ENCODE measurements around the gene FOXD1. TPM values are rescaled to one million over a fixed set of nuclear protein-coding genes. Genes with fewer than 3 reads are reported as not detected.

The FOXD1 gene
- total RNA-seq, 2 donors from 2014 or later, result 0.78 TPM; not detected in 1

DNA sequence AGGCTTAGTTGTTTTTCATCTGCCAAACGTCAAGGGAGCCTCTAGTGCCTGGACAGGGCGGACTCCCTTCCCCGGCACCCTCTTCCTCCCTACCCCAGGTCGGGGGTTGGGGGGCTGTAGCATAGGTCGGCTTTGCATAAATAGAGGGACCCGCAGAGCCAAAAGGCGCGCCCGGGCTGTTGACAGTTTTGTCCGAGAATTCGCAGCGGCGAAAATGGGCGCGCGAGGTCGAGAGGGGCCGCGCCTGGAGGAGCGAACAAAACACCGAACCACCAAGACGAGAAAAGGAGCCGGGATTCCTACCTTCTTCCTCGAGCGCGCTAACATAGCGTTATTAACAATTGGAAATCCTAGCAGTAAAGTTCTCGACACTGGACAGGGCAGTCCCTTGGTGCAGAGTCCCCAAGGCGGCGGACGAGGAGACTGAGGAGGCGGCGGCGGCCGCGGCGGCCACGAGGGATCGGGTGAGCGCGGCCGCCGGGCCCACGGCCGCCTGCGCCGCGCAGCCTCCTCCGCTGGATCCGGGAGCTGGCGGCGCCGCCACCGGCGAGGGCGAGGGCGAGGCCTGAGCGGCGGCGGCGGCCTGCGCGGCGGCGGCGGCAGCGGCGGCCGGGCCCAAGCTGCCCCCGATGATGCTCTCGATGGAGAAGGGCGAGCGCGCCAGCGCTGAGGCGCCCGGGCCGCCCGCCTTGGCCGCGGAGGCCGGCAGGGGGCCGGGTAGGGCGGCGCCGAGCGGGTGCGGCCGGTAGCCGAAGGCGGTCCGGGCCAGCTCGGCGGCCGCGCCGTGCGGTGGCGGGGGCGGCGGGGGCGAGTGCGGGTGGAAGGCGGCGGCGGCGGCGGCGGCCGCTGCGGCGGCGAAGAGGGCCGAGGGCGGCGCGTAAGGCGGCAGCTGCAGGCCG lies 1.7 kb downstream of the FOXD1 start:
- ATAC-seq (peak; percentile 12 to 29), DNase-seq (ENCODE audit: low spot score in 2 of 2) (no peak)
- H3K9me3 Mint-ChIP-seq, result peaks cover 0 to 3% of the 10 kb centered on the region in 2 donors
- H3K27ac Mint-ChIP-seq, result peak overlapping the region in 1 of 2 donors; percentile 22
- H3K36me3 Mint-ChIP-seq, result peaks cover 0 to 41% of the 10 kb centered on the region in 2 donors

DNA sequence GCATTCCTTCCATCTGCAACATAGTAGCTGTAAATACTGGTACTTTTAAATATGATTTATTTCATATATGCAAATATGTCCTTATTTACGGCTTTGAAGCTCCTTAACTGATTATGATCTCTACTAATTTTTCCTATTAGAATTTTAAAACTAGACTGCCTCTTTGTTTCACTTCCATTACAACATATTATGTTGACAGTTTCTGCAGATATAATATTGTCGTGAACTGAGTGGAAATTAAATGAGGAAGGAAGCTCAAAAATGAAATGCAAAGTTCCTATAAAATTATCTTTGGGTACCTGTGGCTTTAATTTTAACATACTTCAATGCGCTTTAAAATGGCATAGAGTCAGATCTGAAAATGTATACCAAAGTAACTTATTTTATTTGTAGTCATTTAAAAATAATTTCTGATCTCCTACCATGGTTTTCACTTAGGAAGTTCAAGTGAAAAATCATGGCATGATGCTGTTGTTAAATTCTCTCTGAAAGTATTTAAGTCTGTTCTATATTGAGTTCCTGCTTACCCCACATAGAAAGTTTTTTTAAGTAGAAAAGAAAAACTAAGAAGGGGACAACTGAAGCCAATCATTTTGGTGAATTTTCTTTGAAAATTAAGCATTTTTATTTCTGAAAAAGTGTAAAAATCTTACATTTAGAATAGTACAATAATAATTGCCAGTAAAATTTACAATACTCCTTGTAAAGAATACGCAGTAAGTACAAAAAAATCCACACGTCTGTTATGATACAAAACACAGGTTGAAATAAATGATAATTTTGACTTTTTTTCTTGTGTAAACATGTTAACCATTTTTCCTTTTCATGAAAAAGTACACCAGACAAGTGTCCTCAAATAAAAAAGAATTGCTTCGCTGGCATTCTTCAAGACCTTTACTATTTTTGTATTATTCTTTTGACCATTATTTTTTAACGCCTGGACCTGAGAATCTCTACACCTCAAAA lies 2.6 kb downstream of the FOXD1 start:
- DNase-seq (ENCODE audit: low spot score in 2 of 2) (no peak), ATAC-seq (no peak)
- Mint-ChIP-seq H3K27ac (no peak overlapping the region), H3K36me3 (peaks cover 0 to 43% of the 10 kb centered on the region in 2 donors), H3K9me3 (peaks cover 0 to 3% of the 10 kb centered on the region in 2 donors)

DNA sequence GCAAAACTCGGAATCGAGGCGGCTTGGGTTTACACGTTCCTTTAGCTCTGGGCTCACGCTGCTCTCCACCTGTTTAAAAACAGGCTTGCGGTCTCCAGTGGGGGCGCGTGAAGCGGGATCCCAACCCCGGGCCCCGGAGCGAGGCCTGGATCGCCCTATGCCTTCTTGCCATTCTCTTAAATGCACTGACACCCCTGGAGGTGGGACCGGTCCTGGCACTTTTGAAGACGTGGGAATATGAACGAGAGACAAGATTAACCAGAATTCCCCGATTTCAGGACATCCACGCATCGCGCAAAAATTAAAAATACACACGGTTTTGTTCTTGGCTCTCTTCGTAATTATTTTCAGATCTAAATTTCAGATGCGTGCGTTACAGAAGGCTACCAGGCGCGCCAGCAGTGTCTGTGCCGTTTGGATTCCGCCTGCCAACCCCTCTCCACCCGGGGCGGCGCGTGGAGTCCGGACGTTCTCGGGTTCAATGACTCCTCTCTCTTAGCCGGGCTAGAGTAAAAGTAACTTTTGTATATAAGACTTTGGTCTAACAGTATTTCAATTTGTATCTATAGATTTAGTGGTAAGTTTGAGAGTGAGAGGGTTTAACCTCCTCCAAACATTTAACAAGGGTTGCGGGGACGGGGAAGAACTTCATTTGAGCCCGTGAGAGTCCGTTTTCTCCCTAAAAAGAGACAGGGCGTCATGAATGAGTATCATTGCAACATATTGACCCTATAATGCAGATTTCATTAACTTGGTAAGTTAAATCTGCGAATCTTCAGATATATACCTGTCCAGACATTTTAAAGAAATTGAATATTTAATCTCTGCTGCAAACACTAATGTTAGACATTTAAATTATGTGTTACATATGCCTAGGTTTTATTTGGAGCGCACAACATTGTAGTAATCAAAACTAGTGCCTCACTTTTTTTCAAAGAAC lies 3.8 kb downstream of the FOXD1 start:
- H3K36me3 Mint-ChIP-seq, result peaks cover 0 to 34% of the 10 kb centered on the region in 2 donors
- no peak for ATAC-seq
- DNase-seq (ENCODE audit: low spot score in 2 of 2), result no peak
- H3K27ac Mint-ChIP-seq, result no peak overlapping the region
- peaks cover 0 to 3% of the 10 kb centered on the region in 2 donors for H3K9me3 Mint-ChIP-seq

DNA sequence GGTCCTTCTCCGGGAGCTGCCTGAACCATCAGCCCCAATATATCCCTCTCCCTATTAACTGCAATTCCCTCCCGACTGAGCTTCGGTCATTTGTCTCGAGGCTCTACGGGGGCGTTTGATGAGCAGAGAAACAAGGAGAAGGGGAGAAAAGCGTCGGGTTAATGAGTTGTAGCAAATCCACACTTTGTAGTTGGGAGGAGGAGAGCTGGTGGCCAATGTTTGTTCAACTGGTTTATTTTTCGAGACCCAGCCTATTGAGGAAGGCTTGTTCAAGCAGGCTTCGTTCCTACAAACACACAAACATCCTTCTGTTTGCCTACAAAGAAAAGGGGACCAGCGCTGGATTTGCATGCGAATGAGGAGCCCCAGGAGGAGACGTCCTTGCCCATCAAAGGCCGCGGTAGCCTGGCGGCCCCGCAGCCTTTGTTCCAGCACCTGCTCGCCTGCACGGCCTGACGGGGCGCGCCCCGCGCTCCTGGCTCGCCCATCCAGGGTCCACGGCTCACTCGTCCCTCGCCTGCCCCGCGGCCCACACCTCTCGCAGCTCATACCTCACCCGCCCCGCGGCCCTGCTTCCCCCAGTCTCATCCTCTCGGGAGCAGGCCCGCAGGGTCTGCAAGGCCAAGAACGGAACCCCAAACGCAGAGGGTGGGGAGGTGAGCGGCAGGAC lies 4.6 kb downstream of the FOXD1 start:
- Mint-ChIP-seq H3K9me3 (peaks cover 0 to 3% of the 10 kb centered on the region in 2 donors), H3K36me3 (peaks cover 0 to 32% of the 10 kb centered on the region in 2 donors), H3K27ac (no peak overlapping the region)
- DNase-seq (ENCODE audit: low spot score in 2 of 2), result no peak
- no peak for ATAC-seq

DNA sequence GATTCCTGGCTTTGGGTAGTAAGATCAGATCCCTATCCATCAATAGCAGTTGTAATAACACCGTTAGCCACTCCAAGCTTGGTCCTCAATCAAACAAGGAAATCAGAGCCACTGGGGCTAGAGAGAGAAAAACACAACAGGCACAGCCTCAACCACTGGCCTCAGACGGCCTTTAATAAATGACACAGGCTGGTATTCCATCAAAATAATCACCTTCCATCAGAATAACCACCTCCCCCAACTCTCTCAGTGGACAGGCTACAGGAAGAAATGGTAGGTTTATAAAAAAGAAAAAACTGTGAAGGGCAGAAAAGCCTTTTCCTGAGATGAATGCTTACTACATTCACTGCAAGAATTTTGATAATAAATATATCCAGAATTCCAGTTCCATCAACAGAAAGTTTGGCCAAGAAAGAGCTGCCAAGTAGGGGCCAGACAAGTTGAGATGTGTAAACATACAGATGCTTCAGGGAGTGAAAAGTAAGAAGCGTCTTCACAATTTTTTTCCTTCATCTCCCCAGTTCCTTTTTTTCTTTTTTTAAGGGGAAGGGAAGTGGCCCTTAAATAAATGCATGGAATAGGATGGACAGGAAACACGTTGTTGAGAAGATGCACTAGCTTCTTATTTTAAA lies 5.5 kb downstream of the FOXD1 start:
- ATAC-seq (no peak), DNase-seq (ENCODE audit: low spot score in 2 of 2) (no peak)
- peaks cover 0 to 3% of the 10 kb centered on the region in 2 donors for H3K9me3 Mint-ChIP-seq
- H3K27ac Mint-ChIP-seq, result no peak overlapping the region
- peaks cover 0 to 33% of the 10 kb centered on the region in 2 donors for H3K36me3 Mint-ChIP-seq

DNA sequence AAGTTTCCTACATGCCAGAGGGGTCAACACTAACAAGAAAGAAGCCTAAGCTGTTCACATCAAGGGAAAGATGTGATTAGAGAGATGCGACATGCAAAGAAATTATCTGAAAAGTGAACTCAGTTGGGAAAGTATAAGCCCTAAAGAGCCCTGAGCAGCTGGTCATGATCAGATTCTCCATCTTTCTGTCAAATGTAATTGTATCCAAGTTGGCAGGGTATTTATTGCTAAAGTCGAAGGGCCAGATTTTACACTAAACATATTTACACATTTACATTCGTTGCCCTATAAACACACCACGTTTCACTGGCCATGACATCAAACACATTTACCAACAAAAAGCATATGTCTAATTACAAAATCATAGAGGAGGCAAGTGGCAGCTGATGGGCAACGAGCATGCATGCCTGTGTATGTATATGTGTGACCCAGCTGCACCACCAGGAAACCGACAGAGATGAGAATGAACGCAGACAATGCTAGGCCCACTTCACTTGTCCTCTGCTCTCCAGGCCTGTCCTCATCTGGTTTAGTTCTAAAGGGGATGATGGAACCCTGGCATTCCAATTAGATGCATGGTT lies 6.3 kb downstream of the FOXD1 start:
- no peak for ATAC-seq
- DNase-seq (ENCODE audit: low spot score in 2 of 2), result no peak
- H3K36me3 Mint-ChIP-seq, result peaks cover 0 to 33% of the 10 kb centered on the region in 2 donors
- H3K9me3 Mint-ChIP-seq, result peaks cover 0 to 3% of the 10 kb centered on the region in 2 donors
- no peak overlapping the region for H3K27ac Mint-ChIP-seq

DNA sequence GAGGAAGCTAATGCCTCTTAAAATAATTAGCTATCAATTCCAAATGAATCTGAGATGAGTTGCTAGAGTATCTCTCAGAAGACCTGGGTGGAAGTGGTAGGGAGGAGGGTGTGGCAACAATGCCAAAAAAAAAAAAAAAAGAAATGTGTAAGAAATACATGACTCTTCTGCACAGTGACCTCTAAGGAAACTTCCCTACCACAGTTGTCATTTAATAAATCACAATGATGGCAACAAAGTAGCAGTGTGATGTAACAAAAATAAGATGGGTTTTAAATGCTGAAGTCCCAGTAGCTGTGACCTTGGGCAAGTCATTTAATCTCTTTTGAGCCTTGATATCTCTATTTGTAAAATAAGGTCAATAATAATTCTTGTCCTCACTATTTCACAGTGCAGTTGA lies 7.2 kb downstream of the FOXD1 start:
- peaks cover 0 to 33% of the 10 kb centered on the region in 2 donors for H3K36me3 Mint-ChIP-seq
- H3K27ac Mint-ChIP-seq, result no peak overlapping the region
- ATAC-seq (no peak), DNase-seq (ENCODE audit: low spot score in 2 of 2) (no peak)
- H3K9me3 Mint-ChIP-seq, result peaks cover 0 to 3% of the 10 kb centered on the region in 2 donors

DNA sequence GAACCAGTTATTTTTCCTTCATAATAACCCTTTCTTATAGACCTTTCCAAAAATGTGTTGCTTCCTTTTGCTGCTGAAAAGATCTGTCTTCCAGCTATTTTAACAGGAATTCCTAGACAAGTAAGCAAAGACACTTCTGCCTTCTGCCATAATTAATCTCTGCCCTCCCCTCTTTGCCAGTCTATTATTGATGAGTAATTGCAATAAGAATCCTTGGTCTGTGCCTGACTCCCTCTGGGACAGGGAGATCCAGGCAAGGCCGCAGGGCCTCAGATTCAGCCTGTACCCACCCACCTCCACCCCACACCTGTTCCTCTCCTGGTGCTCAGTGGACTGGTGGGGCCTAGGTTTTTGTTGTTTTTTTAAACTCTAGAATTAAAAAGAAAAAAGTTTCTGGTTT lies 8.3 kb downstream of the FOXD1 start:
- no peak overlapping the region for H3K27ac Mint-ChIP-seq
- peaks cover 0 to 3% of the 10 kb centered on the region in 2 donors for H3K9me3 Mint-ChIP-seq
- H3K36me3 Mint-ChIP-seq, result peaks cover 5 to 43% of the 10 kb centered on the region in 2 donors
- no peak for ATAC-seq
- DNase-seq (ENCODE audit: low spot score in 2 of 2), result no peak

DNA sequence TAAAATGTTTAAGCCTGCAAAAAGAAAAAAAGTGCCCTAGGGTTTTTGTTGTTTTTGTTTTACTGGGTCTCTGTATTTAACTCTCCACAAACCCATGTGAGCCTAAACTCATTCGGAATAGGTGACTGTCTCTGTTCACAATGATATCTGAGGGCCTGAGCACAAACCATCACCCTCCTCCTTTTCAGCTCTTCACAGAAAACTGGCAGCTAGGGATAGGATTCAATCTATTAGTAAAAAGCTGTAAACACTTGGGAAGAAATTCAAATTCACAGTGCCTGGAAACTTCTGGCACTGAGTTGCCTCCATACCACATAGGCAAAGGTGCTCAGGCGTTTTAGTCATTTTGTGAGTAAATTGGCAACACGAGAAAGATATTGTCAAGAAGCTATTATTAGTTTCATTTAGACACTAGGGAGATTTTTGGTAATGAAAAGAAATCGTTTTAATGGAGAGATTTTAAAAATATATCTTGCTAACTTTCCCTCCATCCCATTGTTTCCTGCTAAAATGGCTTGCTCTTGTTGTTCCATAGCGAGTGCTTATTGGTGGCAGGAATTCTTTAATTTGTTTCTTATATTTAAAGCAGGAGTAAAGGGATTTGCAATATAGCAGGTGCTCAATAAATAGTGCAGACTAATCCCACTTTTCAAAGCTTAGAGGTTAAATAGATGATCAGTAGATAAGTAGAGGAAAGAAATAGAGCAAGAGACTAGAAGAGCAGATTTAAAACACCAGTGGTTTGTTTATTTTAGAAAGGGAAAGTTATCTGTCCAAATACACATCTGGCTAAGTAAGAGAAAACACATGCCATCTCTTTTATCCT lies 9.7 kb downstream of the FOXD1 start:
- Mint-ChIP-seq H3K9me3 (no peaks in the 10 kb centered on the region), H3K36me3 (peaks cover 5 to 32% of the 10 kb centered on the region in 2 donors), H3K27ac (no peak overlapping the region)
- DNase-seq (ENCODE audit: low spot score in 2 of 2) (no peak), ATAC-seq (no peak)

DNA sequence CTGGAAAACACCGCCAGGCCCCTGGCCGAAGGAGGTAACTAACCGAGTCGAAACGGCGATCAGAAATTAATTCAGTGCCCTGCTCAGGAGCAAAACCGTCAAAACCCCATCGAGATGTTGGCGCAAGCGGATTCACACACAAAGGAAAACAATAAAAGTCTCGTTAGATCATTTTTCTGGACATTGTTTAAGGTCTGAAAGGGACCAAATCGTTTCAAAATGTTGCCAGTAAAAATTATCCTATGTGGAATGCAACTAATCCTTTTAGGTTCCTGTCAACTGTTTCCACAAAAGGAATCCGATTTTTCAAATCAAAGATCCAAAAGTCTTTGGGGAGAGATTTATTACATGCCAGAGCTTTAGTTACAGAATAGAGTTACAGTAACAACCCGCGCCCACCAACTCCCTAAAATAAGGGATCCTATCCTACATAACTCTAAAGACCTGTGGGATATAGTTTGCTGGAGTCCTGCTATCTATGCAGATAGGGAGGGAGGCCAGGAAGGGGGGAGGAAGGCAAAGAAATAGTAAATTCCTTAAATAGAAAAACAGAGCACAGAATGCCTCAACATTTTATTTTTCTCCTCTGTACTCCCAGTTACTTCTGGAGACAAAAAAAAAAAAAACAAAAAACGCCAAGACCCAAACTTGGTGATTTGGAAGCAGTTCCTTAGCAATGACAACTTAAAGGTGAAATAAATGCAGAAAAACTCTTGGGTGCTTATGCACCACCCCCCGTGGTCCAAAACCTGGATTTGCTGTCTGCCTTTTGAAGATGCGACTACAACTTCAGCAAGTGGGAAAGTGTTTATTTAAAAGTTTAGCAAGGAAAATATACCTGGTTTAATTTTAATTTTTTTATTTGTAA lies 10.6 kb downstream of the FOXD1 start:
- Mint-ChIP-seq H3K36me3 (peaks cover 5 to 30% of the 10 kb centered on the region in 2 donors), H3K27ac (no peak overlapping the region), H3K9me3 (no peaks in the 10 kb centered on the region)
- ATAC-seq (no peak), DNase-seq (ENCODE audit: low spot score in 2 of 2) (no peak)

DNA sequence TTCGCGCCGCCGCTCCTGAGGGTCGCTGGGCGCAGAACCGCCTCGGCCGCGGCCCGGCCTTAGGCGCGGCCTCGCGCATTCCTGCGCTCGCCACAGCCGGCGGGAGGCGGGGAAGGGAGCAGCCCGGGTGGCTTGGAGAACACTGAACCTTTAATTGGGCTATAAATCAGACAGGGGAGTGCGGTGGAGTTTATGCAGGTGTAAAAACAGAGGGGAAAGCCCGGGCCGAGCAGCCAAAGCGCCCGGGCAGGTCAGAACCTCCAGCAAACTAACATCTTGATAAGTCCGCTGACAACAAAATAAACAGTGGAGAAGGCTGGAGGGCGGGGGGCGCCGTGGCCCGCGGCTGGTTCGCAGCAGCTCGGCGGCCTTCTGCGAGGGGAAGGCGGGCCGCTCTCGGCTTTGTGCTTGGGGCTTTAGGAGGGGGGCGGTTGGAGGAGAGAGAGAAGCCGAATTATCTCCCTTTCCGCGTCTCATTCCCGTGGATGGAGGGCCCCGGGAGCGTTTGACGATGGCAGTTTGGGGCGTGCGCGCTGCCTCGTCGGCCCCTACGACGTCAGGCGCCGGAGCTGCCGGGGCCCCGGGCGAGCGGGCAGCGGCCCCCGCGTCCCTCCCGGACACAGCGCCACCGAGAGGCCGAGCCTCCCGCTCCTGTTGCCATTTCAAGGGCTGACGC lies 11.3 kb downstream of the FOXD1 start:
- H3K27ac Mint-ChIP-seq, result peak overlapping the region in 1 of 2 donors; percentile 65
- ATAC-seq (peak in 1 of 2 donors; percentile 16), DNase-seq (ENCODE audit: low spot score in 2 of 2) (no peak)
- H3K36me3 Mint-ChIP-seq, result peaks cover 5 to 22% of the 10 kb centered on the region in 2 donors
- no peaks in the 10 kb centered on the region for H3K9me3 Mint-ChIP-seq

DNA sequence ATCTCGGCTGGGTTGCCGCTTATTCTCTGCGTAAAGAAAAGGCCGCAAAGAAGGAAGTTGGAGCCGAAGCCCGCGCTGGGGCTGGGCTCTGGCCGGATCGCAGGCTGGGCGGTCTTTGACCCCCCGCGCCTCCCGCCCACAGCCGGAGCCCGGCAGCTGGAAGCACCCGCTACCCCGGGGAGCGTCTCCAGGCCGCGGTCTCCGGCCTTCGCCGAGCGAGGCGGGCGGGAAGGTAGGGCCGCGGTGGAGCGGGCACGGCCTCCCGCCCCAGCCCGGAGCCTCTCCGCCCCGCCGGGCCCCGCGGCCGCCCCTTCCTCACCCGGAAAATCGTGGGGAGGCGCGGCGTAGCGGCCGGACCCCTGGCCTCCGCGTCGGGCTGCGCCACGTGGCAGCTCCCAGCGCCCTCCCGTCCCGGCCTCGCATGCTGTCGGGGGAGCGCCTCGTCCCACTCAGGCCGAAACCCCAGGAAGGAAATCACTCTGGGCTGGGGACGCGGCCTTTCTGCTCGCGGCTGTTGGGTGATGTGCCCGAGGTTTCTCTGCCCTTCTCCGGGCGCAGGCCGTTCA lies 12.0 kb downstream of the FOXD1 start:
- peaks cover 5 to 16% of the 10 kb centered on the region in 2 donors for H3K36me3 Mint-ChIP-seq
- DNase-seq (ENCODE audit: low spot score in 2 of 2) (no peak), ATAC-seq (peak in 1 of 2 donors; percentile 11)
- no peaks in the 10 kb centered on the region for H3K9me3 Mint-ChIP-seq
- no peak overlapping the region for H3K27ac Mint-ChIP-seq

Measured in activated naive CD4-positive, alpha-beta T cell treated with anti-CD3 and anti-CD28 coated beads, Interleukin-2, amount 50 U/mL, for 72 hours (primary cell).